Esophagus (tissue), 2 donors: ENCODE measurements around the gene MOV10L1. TPM values are rescaled to one million over a fixed set of nuclear protein-coding genes. Genes with fewer than 3 reads are reported as not detected.
"Not testable (repeated sequence)": the region's sequence is repeated elsewhere in the genome, so short reads cannot be mapped to it uniquely, and the experiment has no call there.

Source experiments
- H3K27ac ChIP-seq, 2 donors: one replicate each; pipeline ENCODE4 v1.5.1; 2013; ENCODE audit warnings: low read depth in 2 of 2, mild to moderate bottlenecking in 2 of 2, inconsistent platforms in 1 of 2, low read length in 1 of 2, moderate library complexity in 1 of 2
- H3K27me3 ChIP-seq, 2 donors: one replicate each; pipeline ENCODE4 v1.6.1; 2013; ENCODE audit warnings: low read length in 2 of 2, control low read depth in 1 of 2, mild to moderate bottlenecking in 1 of 2; ENCODE audit not compliant: insufficient read depth in 2 of 2, control insufficient read depth in 1 of 2
- H3K36me3 ChIP-seq, 2 donors: one replicate each; pipeline ENCODE4 v1.6.1; 2013; ENCODE audit warnings: low read length in 1 of 2; ENCODE audit not compliant: control insufficient read depth in 2 of 2, insufficient read depth in 2 of 2
- H3K4me1 ChIP-seq, 2 donors: one replicate each; pipeline ENCODE4 v1.6.1; 2013; ENCODE audit warnings: low read length in 1 of 2; ENCODE audit not compliant: control insufficient read depth in 2 of 2, insufficient read depth in 2 of 2
- H3K4me3 ChIP-seq, 2 donors: one replicate each; pipeline ENCODE4 v1.5.1; 2013; ENCODE audit warnings: low read length in 2 of 2, mild to moderate bottlenecking in 2 of 2, low read depth in 1 of 2, moderate library complexity in 1 of 2
- H3K9me3 ChIP-seq, 2 donors: one replicate each; pipeline ENCODE4 v1.6.1; 2013; ENCODE audit warnings: mild to moderate bottlenecking in 2 of 2, low read depth in 1 of 2, low read length in 1 of 2, moderate library complexity in 1 of 2; ENCODE audit not compliant: control insufficient read depth in 2 of 2, insufficient read depth in 1 of 2
- WGBS, 2 donors: extraction: QIAGEN DNeasy Blood & Tissue Kit; methylation state at CpG; one replicate each; pipeline ENCODE4 v1.1.7; 2013; 5-methylcytosine and 5-hydroxymethylcytosine counted together
- polyA plus RNA-seq, 2 donors: library from polyadenylated mRNA; stranded (reverse); fragments of 200-250 nt; gene quantifications; one replicate each; pipeline ENCODE4 v1.2.3, GENCODE V29; 2013
- donor health status: healthy with polysubstance abuse.
- donor health status: Bipolar disorder and iron deficiency.

MOV10L1 gene
- polyA plus RNA-seq, 2 donors, result 0.18 to 0.22 TPM

DNA sequence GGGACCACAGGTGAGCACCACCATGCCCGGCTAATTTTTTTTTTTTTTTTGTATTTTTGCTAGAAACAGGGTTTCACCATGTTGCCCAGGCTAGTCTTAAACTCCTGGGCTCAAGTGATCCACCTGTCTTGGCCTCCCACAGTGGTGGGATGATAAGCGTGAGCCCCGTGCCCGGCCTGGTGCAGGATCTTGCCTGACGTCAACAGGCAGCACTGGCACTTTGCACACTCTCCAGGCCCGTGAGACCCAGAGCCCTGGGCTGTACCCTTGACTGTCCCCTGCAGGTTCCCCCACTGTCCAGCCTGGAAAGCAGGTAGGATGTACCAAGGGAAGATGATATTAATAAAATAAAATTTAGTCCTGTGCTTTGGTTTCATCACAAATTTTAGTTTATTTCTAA is 51.7 kb downstream of the MOV10L1 start:
- H3K4me3 ChIP-seq, result no peak overlapping the region
- WGBS, 2 donors, result 75 to 84% methylated on average over 6 of the region's 6 CpGs
- H3K27me3 ChIP-seq, result no peaks in the 10 kb centered on the region
- H3K9me3 ChIP-seq, result no peaks in the 10 kb centered on the region
- no peaks in the 10 kb centered on the region for H3K36me3 ChIP-seq
- peaks cover 0 to 3% of the 10 kb centered on the region in 2 donors for H3K4me1 ChIP-seq
- H3K27ac ChIP-seq, result no peak overlapping the region

DNA sequence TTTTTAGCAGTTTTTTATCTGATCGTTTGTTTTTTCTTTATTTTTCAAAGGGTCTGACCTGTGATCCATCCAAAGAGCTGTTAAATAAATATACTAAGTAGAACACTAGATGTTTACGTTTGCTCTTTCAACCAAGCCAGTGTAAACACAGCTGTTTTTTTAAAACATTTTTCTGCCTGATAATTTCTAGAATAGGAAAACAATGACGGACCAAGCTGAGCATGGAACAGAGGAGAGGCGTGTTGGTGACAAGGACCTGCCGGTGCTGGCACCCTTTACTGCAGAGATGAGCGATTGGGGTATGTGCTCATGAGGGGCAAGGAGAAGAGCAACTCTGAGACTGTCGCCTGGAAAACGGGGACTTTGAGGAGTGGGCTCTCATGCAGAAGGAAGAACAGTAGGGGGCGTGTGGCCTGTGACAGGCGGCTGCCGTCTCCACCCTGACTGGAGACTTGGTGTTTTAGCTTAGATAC is 52.1 kb downstream of the MOV10L1 start:
- 43 to 47% methylated on average over 11 of the region's 11 CpGs for WGBS, 2 donors
- H3K4me3 ChIP-seq, result no peak overlapping the region
- H3K9me3 ChIP-seq, result no peaks in the 10 kb centered on the region
- H3K4me1 ChIP-seq, result peaks cover 2 to 5% of the 10 kb centered on the region in 2 donors
- no peaks in the 10 kb centered on the region for H3K36me3 ChIP-seq
- no peak overlapping the region for H3K27ac ChIP-seq
- H3K27me3 ChIP-seq, result no peaks in the 10 kb centered on the region

DNA sequence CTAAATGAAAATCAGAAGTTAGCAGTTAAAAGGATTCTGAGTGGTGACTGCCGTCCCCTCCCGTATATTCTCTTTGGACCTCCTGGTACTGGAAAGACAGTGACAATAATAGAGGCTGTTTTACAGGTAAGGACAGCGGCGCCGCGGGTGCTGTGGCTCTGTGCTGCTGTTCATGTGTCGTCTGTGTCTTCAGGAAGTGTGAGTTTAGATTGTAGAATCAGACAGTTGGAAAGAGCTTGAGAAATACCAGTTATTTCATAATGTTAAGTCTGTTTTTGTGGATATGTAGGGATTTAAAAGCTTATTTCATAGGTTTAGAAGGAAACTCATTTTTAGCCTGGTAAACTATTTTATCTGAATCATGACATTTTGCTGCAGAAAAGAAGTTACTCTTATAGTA is 53.3 kb downstream of the MOV10L1 start:
- H3K27me3 ChIP-seq, result no peaks in the 10 kb centered on the region
- no peak overlapping the region for H3K27ac ChIP-seq
- H3K4me3 ChIP-seq, result no peak overlapping the region
- WGBS, 2 donors, result 77 to 82% methylated on average over 7 of the region's 7 CpGs
- H3K9me3 ChIP-seq, result no peaks in the 10 kb centered on the region
- H3K36me3 ChIP-seq, result no peaks in the 10 kb centered on the region
- H3K4me1 ChIP-seq, result peaks cover 2 to 5% of the 10 kb centered on the region in 2 donors

DNA sequence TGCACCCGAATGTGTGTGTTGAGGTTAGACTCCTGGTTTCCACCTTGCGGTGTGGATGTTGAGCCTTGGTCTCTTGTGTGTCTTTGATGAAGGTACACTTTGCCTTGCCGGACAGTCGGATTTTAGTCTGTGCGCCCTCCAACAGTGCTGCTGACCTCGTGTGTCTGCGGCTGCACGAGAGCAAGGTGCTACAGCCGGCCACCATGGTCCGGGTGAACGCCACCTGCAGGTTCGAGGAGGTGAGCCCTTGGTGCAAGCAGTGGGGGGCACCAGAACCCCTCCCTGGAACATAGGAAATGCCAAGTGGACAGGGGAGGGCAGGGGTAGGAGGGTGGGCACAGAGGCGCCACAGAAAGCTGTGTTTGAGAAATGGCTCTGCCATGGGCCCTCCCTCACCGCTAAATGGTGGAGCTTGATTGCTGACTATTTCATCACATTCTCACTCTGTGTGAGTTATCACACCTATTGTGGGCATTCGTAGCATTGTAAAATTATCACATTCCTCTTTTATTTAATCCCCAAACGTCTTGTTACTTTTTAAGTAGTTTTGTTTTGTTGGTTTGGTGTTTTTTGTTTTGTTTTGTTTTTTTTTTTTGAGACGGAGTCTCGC is 54.3 kb downstream of the MOV10L1 start:
- no peaks in the 10 kb centered on the region for H3K36me3 ChIP-seq
- H3K9me3 ChIP-seq, result no peaks in the 10 kb centered on the region
- 85 to 90% methylated on average over 18 of the region's 18 CpGs for WGBS, 2 donors
- H3K27me3 ChIP-seq, result no peaks in the 10 kb centered on the region
- H3K4me1 ChIP-seq, result peaks cover 2 to 5% of the 10 kb centered on the region in 2 donors
- no peak overlapping the region for H3K27ac ChIP-seq
- no peak overlapping the region for H3K4me3 ChIP-seq

DNA sequence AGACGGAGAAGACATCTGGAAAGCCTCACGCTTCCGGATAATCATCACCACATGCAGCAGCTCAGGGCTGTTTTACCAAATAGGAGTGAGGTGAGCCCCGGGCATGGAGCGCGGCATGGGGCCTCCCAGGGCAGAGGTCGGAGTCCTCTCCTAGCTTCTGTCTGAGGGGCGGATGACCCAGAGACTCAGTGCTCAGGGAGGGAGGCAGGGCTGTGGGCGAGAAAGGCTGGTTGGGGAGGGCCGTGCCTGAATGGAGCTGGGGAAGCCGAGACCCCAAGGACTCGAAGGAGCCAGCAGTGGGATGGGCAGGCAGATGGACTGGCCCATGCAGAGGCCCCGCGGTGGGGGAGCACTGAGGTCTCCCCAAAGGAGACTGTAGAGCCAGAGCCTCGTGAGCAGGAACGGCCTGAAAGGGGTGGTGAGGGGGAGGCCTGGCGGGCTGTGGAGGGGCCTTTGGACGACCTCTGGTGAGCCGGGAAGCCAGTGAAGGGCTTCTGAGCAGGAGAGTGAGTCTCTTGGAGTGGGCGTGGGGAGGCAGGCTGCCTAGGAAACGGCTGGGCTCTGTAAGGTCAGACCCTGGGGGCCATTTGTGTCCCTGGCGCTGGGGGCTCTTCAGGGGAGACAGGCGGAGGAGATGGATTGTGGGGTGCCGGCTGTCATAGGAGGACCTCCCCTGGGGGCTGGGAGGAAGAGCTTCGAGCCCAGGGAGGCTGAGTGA is 56.1 kb downstream of the MOV10L1 start:
- Histone ChIP-seq H3K27ac (no peak overlapping the region), H3K36me3 (no peaks in the 10 kb centered on the region), H3K9me3 (no peaks in the 10 kb centered on the region), H3K4me1 (peaks cover 2% of the 10 kb centered on the region in 2 donors), H3K4me3 (no peak overlapping the region), H3K27me3 (no peaks in the 10 kb centered on the region)
- WGBS, 2 donors, result 66 to 72% methylated on average over 25 of the region's 25 CpGs

DNA sequence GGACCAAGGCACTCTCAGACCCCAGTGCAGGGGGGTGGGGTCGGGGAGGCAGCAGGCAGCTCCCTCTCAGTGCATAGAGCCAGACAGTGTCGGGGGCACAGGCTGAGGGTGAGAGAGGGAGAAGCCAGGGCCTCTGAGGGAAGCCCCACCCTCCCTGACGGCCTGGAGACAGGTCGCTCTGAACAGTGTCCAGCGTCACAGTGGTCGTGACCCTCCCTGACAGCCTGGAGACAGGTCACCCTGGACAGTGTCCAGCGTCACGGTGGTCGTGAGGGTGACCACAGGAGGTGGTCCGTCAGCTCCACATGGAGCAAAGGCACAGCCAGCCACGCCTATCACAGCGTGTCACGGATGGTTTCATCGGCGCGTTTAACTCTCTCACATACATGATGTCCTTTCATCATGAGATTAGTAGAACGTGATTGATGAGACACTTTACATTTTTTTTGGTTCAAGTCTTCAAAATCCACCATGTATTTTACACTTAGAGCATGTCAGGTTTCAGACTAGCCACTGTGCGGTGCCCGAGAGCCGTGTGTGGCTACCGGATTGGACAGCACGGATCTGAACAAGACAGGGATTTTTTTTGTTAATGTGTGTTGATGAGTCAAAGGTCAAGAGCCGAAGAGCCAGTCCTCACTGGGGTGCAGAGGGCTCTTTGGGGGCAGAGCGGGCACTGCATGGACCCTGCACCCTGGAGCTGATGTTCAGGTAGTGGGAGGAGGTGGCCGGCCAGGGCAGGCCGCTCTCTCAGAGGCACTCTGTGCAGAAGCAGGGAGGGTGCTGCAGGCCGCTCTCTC is 56.8 kb downstream of the MOV10L1 start:
- no peaks in the 10 kb centered on the region for H3K27me3 ChIP-seq
- H3K4me1 ChIP-seq, result peaks cover 2% of the 10 kb centered on the region in 2 donors
- no peak overlapping the region for H3K27ac ChIP-seq
- no peaks in the 10 kb centered on the region for H3K9me3 ChIP-seq
- no peaks in the 10 kb centered on the region for H3K36me3 ChIP-seq
- 28 to 38% methylated on average over 27 of the region's 27 CpGs for WGBS, 2 donors
- H3K4me3 ChIP-seq, result no peak overlapping the region

DNA sequence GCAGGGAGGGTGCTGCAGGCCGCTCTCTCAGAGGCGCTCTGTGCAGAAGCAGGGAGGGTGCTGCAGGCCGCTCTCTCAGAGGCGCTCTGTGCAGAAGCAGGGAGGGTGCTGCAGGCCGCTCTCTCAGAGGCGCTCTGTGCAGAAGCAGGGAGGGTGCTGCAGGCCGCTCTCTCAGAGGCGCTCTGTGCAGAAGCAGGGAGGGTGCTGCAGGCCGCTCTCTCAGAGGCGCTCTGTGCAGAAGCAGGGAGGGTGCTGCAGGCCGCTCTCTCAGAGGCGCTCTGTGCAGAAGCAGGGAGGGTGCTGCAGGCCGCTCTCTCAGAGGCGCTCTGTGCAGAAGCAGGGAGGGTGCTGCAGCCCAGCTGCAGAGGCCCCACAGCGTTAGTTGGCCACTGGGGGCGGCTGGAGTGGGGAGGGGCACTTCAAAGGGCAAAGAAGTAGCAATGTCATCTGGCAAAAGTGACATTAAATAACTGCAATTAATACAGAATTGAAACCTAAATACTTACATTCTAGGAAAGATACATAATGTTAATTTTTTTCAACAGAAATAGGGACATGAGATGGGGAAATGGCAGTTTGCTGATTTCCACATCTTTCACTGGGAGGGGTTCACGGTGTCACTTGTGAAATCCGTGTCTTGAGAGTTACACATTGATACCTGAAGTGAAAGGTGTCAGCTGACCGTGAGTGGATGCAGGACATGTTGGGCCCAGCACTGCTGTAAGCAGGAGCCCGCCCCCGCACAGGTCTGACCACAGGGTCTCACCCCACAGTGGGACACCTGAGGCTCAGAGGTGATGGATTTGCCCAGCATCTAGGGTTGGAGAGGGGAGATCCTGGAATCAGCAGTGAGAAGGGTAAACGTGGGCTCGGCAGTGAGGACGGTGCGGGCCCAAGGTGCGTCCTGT is 57.7 kb downstream of the MOV10L1 start:
- not testable (repeated sequence) for H3K9me3 ChIP-seq, H3K36me3 ChIP-seq, H3K27me3 ChIP-seq, H3K27ac ChIP-seq, H3K4me1 ChIP-seq, H3K4me3 ChIP-seq
- WGBS, 2 donors, result 80 to 84% methylated on average over 14 to 15 of the region's 26 CpGs

DNA sequence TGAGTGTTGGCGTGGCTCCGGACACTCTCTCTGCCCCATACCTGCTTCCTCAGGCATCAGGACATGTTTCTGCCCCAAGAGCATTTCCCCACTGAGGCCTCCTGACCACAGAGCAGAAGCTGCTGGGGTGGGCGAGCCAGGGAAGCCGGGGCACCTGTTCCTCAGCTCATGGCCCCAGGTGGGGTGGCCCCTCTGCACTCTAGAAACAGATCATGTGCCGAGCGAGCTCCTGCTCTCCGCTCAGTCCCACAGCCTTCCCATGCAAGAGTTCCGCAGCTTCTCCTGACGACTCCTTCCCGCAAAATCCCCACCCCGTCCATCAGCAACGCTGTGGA is 58.3 kb downstream of the MOV10L1 start:
- H3K4me3 ChIP-seq, result no peak overlapping the region
- peaks cover 2% of the 10 kb centered on the region in 2 donors for H3K4me1 ChIP-seq
- no peak overlapping the region for H3K27ac ChIP-seq
- H3K27me3 ChIP-seq, result no peaks in the 10 kb centered on the region
- 89 to 94% methylated on average over 12 of the region's 12 CpGs for WGBS, 2 donors
- no peaks in the 10 kb centered on the region for H3K36me3 ChIP-seq
- H3K9me3 ChIP-seq, result no peaks in the 10 kb centered on the region
